ENCODE results near the gene LRRC23. TPM values are rescaled to one million over a fixed set of nuclear protein-coding genes. Genes with fewer than 3 reads are reported as not detected.
"Not testable (repeated sequence)": the region's sequence is repeated elsewhere in the genome, so short reads cannot be mapped to it uniquely, and the experiment has no call there.

LRRC23 gene
- total RNA-seq, 1 donor from 2014 or later = 2.6 TPM

DNA sequence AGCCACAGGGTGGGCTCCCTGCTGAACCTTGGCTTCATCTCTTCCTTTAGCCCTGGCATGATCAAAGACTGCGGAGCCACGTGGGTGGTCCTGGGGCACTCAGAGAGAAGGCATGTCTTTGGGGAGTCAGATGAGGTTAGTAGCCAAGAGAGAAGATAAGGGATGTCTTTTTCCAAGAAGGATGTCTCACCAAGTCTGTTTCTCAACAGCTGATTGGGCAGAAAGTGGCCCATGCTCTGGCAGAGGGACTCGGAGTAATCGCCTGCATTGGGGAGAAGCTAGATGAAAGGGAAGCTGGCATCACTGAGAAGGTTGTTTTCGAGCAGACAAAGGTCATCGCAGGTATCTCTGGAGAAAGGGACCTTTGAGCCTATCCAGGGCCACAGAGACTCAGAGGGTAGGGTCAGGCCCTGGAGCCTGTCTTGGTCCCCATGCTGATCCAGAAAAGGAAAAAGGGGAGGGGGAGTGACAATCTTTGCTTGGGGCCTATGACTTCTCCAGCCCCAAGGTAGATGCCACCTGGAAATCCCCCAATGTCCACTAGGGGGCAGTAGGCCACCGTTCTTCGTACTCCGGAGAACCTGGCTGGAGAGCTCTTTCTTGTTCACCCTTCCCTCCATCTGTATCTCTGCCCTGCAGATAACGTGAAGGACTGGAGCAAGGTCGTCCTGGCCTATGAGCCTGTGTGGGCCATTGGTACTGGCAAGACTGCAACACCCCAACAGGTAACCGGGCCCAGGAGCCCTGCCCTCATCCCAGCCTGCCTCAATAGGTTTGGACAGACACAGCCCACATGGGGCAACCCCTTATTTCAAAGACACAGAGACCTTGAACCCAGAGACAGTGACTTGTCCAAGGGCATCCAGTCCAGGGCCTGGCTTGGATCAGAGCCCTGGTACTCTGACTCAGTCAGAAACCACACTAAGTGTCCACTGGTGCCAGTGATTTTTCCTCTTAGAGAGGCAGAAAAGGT, 35.3 kb upstream of the LRRC23 start:
- H3K36me3 Mint-ChIP-seq (ENCODE audit: unreplicated experiment) = no peaks in the 10 kb centered on the region
- peak; percentile 93 for DNase-seq
- peak overlapping the region; percentile 85 for H3K27ac Mint-ChIP-seq (ENCODE audit: unreplicated experiment)
- H3K9me3 Mint-ChIP-seq (ENCODE audit: unreplicated experiment) = peaks cover 31% of the 10 kb centered on the region
- peaks cover 24% of the 10 kb centered on the region for H3K4me1 Mint-ChIP-seq (ENCODE audit: low read depth, unreplicated experiment)
- H3K4me3 Mint-ChIP-seq (ENCODE audit: unreplicated experiment) = peak overlapping the region; percentile 91
- TF ChIP-seq, protein P1, sequence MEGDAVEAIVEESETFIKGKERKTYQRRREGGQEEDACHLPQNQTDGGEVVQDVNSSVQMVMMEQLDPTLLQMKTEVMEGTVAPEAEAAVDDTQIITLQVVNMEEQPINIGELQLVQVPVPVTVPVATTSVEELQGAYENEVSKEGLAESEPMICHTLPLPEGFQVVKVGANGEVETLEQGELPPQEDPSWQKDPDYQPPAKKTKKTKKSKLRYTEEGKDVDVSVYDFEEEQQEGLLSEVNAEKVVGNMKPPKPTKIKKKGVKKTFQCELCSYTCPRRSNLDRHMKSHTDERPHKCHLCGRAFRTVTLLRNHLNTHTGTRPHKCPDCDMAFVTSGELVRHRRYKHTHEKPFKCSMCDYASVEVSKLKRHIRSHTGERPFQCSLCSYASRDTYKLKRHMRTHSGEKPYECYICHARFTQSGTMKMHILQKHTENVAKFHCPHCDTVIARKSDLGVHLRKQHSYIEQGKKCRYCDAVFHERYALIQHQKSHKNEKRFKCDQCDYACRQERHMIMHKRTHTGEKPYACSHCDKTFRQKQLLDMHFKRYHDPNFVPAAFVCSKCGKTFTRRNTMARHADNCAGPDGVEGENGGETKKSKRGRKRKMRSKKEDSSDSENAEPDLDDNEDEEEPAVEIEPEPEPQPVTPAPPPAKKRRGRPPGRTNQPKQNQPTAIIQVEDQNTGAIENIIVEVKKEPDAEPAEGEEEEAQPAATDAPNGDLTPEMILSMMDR (IDR thresholded peaks at IDR 0.05; ENCODE audit: partially characterized antibody, unreplicated experiment) = peak; percentile 91
- H3K27me3 Mint-ChIP-seq (ENCODE audit: unreplicated experiment) = peaks cover 17% of the 10 kb centered on the region

DNA sequence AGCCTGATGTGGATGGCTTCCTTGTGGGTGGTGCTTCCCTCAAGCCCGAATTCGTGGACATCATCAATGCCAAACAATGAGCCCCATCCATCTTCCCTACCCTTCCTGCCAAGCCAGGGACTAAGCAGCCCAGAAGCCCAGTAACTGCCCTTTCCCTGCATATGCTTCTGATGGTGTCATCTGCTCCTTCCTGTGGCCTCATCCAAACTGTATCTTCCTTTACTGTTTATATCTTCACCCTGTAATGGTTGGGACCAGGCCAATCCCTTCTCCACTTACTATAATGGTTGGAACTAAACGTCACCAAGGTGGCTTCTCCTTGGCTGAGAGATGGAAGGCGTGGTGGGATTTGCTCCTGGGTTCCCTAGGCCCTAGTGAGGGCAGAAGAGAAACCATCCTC, 34.3 kb upstream of the LRRC23 start:
- Mint-ChIP-seq H3K27me3 (ENCODE audit: unreplicated experiment) (peaks cover 17% of the 10 kb centered on the region), H3K4me3 (ENCODE audit: unreplicated experiment) (peak overlapping the region; percentile 91), H3K4me1 (ENCODE audit: low read depth, unreplicated experiment) (peaks cover 24% of the 10 kb centered on the region), H3K9me3 (ENCODE audit: unreplicated experiment) (peaks cover 28% of the 10 kb centered on the region), H3K27ac (ENCODE audit: unreplicated experiment) (peak overlapping the region; percentile 74)
- not testable (repeated sequence) for H3K36me3 Mint-ChIP-seq (ENCODE audit: unreplicated experiment); DNase-seq

DNA sequence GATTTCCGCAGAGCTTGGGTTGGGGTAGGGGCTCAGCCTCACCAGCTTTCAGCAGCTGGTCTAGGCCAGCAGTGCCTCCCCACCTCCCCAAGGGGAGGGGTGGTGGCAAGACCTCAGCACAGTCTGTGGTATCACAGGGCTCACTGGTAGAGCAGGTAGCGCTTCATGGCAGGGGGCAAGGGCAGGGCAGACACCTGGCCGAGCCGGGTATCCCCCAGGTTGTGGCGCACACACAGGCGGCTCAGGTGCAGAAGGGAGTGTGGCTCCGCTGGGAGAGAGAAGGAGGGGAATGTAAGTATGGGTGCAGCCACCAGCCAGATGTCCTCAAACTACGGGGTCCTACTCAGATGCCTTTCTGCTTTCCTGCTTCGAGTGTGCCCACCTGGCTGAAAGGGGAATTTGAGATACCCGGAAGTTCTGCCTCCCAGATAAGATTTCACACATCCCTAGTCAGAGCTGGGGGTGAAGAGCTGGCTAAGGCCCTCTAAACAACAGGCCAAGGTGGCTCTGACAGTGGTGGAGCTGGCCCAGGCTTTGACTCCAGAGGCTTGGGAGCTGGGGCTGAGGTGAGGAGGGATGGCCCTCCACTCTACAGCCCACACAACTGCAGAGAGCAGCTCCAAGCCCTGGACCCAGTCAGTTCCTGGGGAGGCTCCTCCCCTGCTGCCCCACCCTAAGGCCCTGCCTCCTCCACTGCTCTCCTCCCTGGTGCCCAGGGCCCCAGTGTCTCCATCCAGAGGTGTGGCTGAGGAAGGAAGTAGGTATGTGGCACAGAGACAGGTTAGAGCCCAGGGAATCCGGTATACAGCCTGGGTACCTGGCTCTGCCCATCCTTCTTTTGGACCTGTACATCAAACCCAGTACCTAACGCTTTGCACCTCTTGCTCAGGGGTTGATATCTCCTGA, 33.3 kb upstream of the LRRC23 start:
- TF ChIP-seq, protein P1 (IDR thresholded peaks at IDR 0.05; ENCODE audit: partially characterized antibody, unreplicated experiment) = no peak
- Mint-ChIP-seq H3K4me3 (ENCODE audit: unreplicated experiment) (peak overlapping the region; percentile 89), H3K27me3 (ENCODE audit: unreplicated experiment) (peaks cover 21% of the 10 kb centered on the region), H3K9me3 (ENCODE audit: unreplicated experiment) (peaks cover 26% of the 10 kb centered on the region), H3K27ac (ENCODE audit: unreplicated experiment) (peak overlapping the region; percentile 78), H3K4me1 (ENCODE audit: low read depth, unreplicated experiment) (peaks cover 23% of the 10 kb centered on the region), H3K36me3 (ENCODE audit: unreplicated experiment) (no peaks in the 10 kb centered on the region)
- DNase-seq = no peak

DNA sequence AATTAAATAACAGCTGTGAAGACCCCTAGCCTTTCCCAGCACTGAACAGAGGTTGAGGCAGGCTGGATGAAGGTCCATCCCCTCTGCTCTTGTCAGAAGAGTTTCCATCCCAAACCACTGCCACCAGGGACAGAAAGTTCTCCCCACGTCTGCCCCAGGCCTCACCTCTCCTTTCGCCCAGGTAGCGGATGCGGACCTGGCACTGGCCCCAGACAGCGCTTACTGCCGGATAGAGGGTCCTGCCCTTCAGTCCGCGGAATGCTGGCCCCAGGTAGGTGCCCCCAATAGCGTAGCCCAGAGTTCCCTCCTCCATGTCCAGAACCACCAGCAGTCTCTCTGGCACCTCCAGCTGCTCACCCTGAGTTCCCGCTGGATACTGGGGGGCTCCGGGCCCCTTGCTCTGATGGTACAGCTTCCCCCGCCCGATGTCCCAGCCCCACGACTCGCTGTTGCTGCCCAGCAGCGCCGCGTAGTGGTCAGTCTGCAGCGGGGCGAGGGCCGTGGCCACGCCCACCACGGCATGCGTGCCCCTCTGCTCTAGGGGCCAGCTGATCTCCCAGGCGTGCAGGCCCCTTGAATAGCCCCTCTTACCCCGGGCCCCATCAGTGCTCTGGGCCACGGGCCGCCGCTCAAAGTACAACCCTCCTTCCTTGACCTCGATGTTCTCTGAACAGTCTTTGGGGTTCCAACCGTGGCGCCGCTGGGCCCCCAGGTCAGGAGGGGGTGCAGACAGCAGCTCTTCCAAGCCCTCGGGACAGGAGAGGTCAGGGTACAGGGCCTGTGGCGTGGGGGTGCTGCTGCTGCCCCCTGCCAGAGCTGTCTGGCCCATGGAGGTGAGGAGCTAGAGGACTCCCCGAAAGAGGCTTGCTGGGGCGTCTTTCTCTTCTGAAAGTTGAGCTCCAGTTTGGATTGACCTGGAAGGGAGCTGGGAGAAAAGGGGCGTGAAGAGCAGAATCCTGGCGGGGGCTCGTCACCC, 32.3 kb upstream of the LRRC23 start:
- Mint-ChIP-seq H3K27me3 (ENCODE audit: unreplicated experiment) (peaks cover 17% of the 10 kb centered on the region), H3K4me3 (ENCODE audit: unreplicated experiment) (peak overlapping the region; percentile 89), H3K4me1 (ENCODE audit: low read depth, unreplicated experiment) (peaks cover 20% of the 10 kb centered on the region), H3K9me3 (ENCODE audit: unreplicated experiment) (peaks cover 23% of the 10 kb centered on the region), H3K36me3 (ENCODE audit: unreplicated experiment) (no peaks in the 10 kb centered on the region), H3K27ac (ENCODE audit: unreplicated experiment) (peak overlapping the region; percentile 78)
- TF ChIP-seq, protein P1 (IDR thresholded peaks at IDR 0.05; ENCODE audit: partially characterized antibody, unreplicated experiment) = peak; percentile 87
- DNase-seq = peak; percentile 92
